22Rv1 (cell line): ENCODE data around the gene SLC16A12.

Source experiments
- H3K27ac ChIP-seq: fragments of 450-650 bp; 2 replicates; pipeline ENCODE4 v1.5.1; 2017
- ZFX ChIP-seq: fragments of 450-650 bp; IDR thresholded peaks from 2 replicates; pipeline ENCODE4 v1.6.1; 2017; ENCODE audit warnings: antibody characterized with exemption, borderline replicate concordance
- TF ChIP-seq, protein P1 (sequence below): fragments of 450-650 bp; IDR thresholded peaks from 2 replicates; pipeline ENCODE4 v1.5.1; 2017; ENCODE audit warnings: mild to moderate bottlenecking

SLC16A12 gene

GRCh38 chr10:89491932-89492331, 43.5 kb downstream of the SLC16A12 start:
- TF ChIP-seq, protein P1, sequence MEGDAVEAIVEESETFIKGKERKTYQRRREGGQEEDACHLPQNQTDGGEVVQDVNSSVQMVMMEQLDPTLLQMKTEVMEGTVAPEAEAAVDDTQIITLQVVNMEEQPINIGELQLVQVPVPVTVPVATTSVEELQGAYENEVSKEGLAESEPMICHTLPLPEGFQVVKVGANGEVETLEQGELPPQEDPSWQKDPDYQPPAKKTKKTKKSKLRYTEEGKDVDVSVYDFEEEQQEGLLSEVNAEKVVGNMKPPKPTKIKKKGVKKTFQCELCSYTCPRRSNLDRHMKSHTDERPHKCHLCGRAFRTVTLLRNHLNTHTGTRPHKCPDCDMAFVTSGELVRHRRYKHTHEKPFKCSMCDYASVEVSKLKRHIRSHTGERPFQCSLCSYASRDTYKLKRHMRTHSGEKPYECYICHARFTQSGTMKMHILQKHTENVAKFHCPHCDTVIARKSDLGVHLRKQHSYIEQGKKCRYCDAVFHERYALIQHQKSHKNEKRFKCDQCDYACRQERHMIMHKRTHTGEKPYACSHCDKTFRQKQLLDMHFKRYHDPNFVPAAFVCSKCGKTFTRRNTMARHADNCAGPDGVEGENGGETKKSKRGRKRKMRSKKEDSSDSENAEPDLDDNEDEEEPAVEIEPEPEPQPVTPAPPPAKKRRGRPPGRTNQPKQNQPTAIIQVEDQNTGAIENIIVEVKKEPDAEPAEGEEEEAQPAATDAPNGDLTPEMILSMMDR = no peak
- TF ChIP-seq ZFX = no peak
- no peak overlapping the region for H3K27ac ChIP-seq

GRCh38 chr10:89490596-89491335, 44.6 kb downstream of the SLC16A12 start:
- no peak overlapping the region for H3K27ac ChIP-seq
- TF ChIP-seq ZFX = no peak
- TF ChIP-seq, protein P1 = no peak

DNA sequence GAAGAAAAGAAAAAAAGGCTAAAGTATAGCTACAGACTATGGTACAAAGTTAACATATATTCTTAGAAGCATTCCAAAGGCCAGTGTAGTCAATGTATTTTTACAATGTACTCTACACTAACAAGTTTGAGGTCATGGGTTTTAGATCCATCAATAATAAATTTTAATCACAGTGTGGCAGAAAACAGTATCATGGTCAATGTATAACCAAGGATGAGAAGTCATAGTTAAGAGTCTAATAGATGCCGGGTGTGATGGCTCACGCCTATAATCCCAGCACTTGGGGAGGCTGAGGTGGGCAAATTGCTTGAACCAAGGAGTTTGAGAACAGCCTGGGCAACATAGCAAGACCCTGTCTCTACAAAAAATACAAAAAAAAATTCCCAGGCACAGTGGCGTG, 53.1 kb downstream of the SLC16A12 start:
- no peak overlapping the region for H3K27ac ChIP-seq
- TF ChIP-seq, protein P1 = no peak
- no peak for TF ChIP-seq ZFX

DNA sequence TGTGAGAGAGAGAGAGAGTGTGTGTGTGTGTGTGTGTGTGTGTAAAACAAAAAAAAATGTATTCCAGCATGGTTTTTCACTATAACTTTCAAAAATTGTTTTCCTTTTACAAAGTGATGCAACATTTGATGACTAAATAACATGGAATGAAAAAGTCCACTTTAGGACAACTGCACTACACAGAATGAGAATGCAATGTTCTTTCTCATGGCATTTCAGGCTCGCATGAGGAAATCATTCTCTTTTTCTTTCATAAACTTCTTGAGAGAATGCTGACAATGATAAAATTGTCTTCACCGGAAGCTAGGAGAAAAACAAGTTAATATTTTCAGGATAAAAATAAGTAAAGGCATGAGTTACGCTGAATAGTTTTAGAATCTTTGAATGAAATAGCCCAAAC, 53.7 kb downstream of the SLC16A12 start:
- no peak overlapping the region for H3K27ac ChIP-seq
- TF ChIP-seq, protein P1 = no peak

- no peak overlapping the region for H3K27ac ChIP-seq
- TF ChIP-seq ZFX = no peak
- TF ChIP-seq, protein P1 = no peak
These were observed 55.5 kb downstream of the SLC16A12 start for GRCh38 chr10:89479771-89480446.

GRCh38 chr10:89478739-89479654, 56.4 kb downstream of the SLC16A12 start:
- no peak overlapping the region for H3K27ac ChIP-seq
- no peak for TF ChIP-seq ZFX
- TF ChIP-seq, protein P1 = no peak
